Large intestine (tissue), 3 donors: ENCODE data around the gene COL20A1. TPM values are rescaled to one million over a fixed set of nuclear protein-coding genes. Genes with fewer than 3 reads are reported as not detected.

Experiments
- DNase-seq, 2 donors: peaks; one replicate each; pipeline versions ENCODE4 v3.0.0 to v3.0.0-alpha.2; 2013
- H3K27ac ChIP-seq: one replicate; pipeline ENCODE4 v1.5.1; 2013; ENCODE audit warnings: low read length
- H3K27me3 ChIP-seq: 2 replicates; pipeline ENCODE4 v1.6.1; 2013; ENCODE audit warnings: low read length; ENCODE audit not compliant: control insufficient read depth, insufficient read depth
- H3K36me3 ChIP-seq: 2 replicates; pipeline ENCODE4 v1.6.1; 2013; ENCODE audit warnings: low read length; ENCODE audit not compliant: control insufficient read depth, insufficient read depth
- H3K4me1 ChIP-seq: one replicate; pipeline ENCODE4 v1.6.1; 2013; ENCODE audit warnings: low read length; ENCODE audit not compliant: control insufficient read depth, insufficient read depth
- H3K4me3 ChIP-seq: one replicate; pipeline ENCODE4 v1.5.1; 2013; ENCODE audit warnings: low read length
- H3K9me3 ChIP-seq: one replicate; pipeline ENCODE4 v1.6.1; 2013; ENCODE audit warnings: mild to moderate bottlenecking, low read depth, low read length, moderate library complexity; ENCODE audit not compliant: control insufficient read depth
- WGBS: methylation state at CpG from one replicate; pipeline ENCODE4 v1.1.5; 2013; ENCODE audit warnings: low lambda C conversion rate; ENCODE audit not compliant: insufficient coverage; 5-methylcytosine and 5-hydroxymethylcytosine counted together
- polyA plus RNA-seq: library from polyadenylated mRNA; unstranded; fragments of 120-200 nt; gene quantifications from one replicate; pipeline ENCODE4 v1.2.1, GENCODE V29; 2013

COL20A1 gene
- polyA plus RNA-seq, 1 donor, result 7.2 TPM

GRCh38 chr20:63292292-63292701 is 689 bp upstream of the COL20A1 start:
- peaks cover 2% of the 10 kb centered on the region for H3K9me3 ChIP-seq
- peaks cover 37% of the 10 kb centered on the region for H3K27me3 ChIP-seq
- H3K4me3 ChIP-seq, result no peak overlapping the region
- peaks cover 17% of the 10 kb centered on the region for H3K36me3 ChIP-seq
- no peak overlapping the region for H3K27ac ChIP-seq
- no peaks in the 10 kb centered on the region for H3K4me1 ChIP-seq
- no peak for DNase-seq
- no CpG with 5 or more reads among the region's 16 CpGs for WGBS

GRCh38 chr20:63293456-63293855 is 470 bp downstream of the COL20A1 start:
- no peak for DNase-seq
- WGBS, result no CpG with 5 or more reads among the region's 11 CpGs
- Histone ChIP-seq H3K36me3 (peaks cover 9% of the 10 kb centered on the region), H3K9me3 (peaks cover 2% of the 10 kb centered on the region), H3K4me3 (no peak overlapping the region), H3K4me1 (no peaks in the 10 kb centered on the region), H3K27ac (no peak overlapping the region), H3K27me3 (peaks cover 40% of the 10 kb centered on the region)

DNA sequence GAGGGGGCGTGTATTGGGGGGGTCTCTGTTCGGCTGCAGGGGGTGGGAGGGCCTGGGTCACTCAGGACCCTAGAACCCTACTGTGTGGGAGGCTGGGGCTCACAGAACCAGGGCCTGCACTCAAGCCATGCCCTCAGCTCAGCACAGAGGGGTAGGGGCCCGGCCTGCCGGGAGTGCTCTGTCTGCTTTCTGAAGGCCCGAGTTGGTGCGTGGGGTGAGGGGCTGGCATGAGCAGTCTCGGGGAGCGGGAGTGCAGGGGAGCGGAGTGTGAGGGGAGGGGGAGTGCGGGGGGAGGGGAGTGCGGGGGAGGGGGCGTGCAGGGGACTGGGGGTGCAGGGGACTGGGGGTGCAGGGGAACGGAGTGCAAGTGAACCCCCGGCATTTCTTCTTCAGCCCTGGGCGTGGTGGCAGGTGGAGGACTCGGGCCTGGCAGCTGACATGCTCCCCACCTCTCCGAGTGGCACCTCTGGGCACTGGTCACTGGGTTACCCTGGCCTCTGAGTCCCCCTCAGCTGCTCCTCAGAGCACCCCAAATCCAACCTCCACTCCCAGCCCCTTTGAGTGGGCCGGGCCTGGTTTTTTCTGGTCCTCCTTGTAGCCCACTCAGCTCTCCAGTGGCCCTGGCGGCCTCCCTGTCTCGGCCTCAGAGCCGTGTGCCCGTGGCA is 1.0 kb downstream of the COL20A1 start:
- Histone ChIP-seq H3K36me3 (peaks cover 3% of the 10 kb centered on the region), H3K4me3 (no peak overlapping the region), H3K9me3 (peaks cover 2% of the 10 kb centered on the region), H3K27ac (no peak overlapping the region), H3K27me3 (peaks cover 43% of the 10 kb centered on the region), H3K4me1 (no peaks in the 10 kb centered on the region)
- WGBS, result no CpG with 5 or more reads among the region's 22 CpGs
- DNase-seq, result no peak

DNA sequence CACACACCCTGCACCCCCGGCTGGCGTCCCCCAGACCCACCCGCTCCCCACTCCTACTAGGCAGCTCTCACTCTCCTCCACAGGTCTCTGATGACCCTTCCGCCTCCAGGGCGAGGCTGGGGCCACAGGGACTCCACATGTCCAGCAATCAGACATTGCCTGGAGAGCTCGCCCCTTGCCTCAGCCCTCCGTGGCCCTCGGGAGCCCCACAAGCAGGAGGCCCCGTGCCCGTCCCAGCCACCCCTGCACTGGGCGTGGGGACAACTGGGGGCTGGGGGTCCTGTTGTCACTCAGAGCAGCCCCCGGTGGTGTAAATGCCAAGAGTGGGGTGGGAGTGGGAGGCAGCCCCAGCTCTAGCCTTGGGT is 1.5 kb downstream of the COL20A1 start:
- Histone ChIP-seq H3K9me3 (peaks cover 2% of the 10 kb centered on the region), H3K36me3 (no peaks in the 10 kb centered on the region), H3K4me3 (no peak overlapping the region), H3K27ac (no peak overlapping the region), H3K27me3 (peaks cover 44% of the 10 kb centered on the region), H3K4me1 (no peaks in the 10 kb centered on the region)
- no CpG with 5 or more reads among the region's 12 CpGs for WGBS
- DNase-seq, result no peak

DNA sequence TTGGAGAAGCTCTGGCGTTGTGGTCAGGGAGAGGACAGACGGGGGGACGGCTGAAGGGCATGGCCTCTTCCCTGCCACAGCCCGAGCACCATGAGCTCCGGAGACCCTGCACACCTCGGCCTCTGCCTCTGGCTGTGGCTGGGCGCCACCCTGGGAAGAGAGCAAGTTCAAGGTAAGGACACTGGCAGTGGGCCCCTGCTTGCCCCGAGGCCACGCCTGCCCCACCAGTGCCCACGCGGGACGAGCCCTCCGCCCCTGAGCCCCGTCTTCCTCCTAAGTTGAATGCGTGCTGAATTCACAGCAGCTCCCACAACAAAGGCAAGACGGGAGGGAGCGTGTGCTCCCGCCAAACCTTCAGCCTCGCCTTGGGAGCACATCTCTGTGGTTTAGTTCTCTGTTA is 2.0 kb downstream of the COL20A1 start:
- no peak overlapping the region for H3K27ac ChIP-seq
- DNase-seq, result no peak
- no peaks in the 10 kb centered on the region for H3K4me1 ChIP-seq
- no peak overlapping the region for H3K4me3 ChIP-seq
- peaks cover 2% of the 10 kb centered on the region for H3K9me3 ChIP-seq
- no peaks in the 10 kb centered on the region for H3K36me3 ChIP-seq
- peaks cover 44% of the 10 kb centered on the region for H3K27me3 ChIP-seq
- no CpG with 5 or more reads among the region's 19 CpGs for WGBS

- no peak for DNase-seq
- Histone ChIP-seq H3K4me3 (no peak overlapping the region), H3K36me3 (no peaks in the 10 kb centered on the region), H3K27ac (no peak overlapping the region), H3K27me3 (peaks cover 44% of the 10 kb centered on the region), H3K4me1 (no peaks in the 10 kb centered on the region), H3K9me3 (peaks cover 2% of the 10 kb centered on the region)
- WGBS, result no CpG with 5 or more reads among the region's 17 CpGs
Observed at GRCh38 chr20:63295422-63295821, 2.4 kb downstream of the COL20A1 start.

DNA sequence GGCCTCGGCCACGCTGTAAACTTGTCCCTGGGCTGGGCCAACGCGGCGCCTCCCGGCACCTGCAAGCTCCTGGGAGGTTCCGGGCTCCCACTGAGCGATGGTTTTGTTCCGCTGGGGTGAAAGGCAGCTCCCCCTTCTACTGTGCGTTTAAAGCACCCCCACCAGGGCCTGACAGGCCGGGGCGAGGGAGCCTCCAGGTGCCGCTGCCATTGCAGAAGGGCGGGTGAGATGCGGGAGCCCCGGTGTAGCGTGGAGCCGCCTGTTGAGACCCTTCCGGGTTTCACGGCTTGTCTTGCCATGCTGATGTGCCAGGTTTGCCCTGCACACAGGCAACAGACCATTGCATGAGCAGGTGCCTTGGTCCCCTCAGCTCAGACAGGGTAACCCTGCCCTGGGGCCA is 2.9 kb downstream of the COL20A1 start:
- Histone ChIP-seq H3K4me1 (no peaks in the 10 kb centered on the region), H3K27me3 (peaks cover 44% of the 10 kb centered on the region), H3K27ac (no peak overlapping the region), H3K4me3 (no peak overlapping the region), H3K9me3 (peaks cover 2% of the 10 kb centered on the region), H3K36me3 (no peaks in the 10 kb centered on the region)
- no CpG with 5 or more reads among the region's 20 CpGs for WGBS
- no peak for DNase-seq

DNA sequence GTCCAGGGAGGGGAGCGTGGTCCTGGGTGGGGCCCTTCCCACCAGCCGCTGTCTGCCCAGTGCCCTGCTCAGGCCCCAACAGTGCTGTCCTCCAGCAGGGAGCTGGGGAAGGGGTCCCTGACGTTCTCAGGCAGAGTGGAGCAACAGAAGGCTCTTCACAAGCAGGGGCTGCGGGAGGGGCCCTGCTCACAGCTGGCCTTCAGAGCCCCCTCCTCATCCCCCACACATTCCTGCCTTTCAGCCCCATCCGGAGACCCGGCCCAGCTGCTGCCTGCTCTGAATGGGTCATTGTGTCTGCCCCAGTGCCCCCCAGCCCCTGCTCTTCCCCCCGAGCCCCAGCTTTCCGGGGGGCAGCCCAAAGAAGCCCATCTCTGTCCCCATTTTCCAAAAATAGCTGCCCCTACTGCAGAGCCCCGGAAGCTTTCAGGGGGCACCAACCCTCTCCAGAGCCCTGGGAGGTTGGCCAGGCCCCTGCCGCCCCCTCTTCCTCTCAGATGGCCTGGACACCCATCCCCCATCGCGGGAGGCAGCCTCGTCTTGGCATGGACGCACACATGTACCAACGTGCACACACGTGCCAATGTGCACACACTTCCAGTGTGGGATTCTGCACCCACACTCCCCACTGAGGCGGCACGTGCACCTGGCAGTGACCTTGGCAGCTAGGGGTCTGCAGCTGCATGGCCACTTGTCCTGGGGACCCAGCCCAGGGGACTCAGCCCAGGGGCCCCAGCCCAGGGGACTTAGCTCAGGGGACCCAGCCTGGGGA is 3.7 kb downstream of the COL20A1 start:
- Histone ChIP-seq H3K9me3 (peaks cover 2% of the 10 kb centered on the region), H3K4me3 (no peak overlapping the region), H3K4me1 (no peaks in the 10 kb centered on the region), H3K36me3 (no peaks in the 10 kb centered on the region), H3K27me3 (peaks cover 44% of the 10 kb centered on the region), H3K27ac (no peak overlapping the region)
- DNase-seq, result no peak
- no CpG with 5 or more reads among the region's 18 CpGs for WGBS

GRCh38 chr20:63297371-63297781 is 4.4 kb downstream of the COL20A1 start:
- no peak overlapping the region for H3K4me3 ChIP-seq
- no peaks in the 10 kb centered on the region for H3K4me1 ChIP-seq
- H3K9me3 ChIP-seq, result peaks cover 2% of the 10 kb centered on the region
- DNase-seq, result no peak
- WGBS, result no CpG with 5 or more reads among the region's 11 CpGs
- H3K27me3 ChIP-seq, result peaks cover 44% of the 10 kb centered on the region
- H3K36me3 ChIP-seq, result no peaks in the 10 kb centered on the region
- H3K27ac ChIP-seq, result no peak overlapping the region

DNA sequence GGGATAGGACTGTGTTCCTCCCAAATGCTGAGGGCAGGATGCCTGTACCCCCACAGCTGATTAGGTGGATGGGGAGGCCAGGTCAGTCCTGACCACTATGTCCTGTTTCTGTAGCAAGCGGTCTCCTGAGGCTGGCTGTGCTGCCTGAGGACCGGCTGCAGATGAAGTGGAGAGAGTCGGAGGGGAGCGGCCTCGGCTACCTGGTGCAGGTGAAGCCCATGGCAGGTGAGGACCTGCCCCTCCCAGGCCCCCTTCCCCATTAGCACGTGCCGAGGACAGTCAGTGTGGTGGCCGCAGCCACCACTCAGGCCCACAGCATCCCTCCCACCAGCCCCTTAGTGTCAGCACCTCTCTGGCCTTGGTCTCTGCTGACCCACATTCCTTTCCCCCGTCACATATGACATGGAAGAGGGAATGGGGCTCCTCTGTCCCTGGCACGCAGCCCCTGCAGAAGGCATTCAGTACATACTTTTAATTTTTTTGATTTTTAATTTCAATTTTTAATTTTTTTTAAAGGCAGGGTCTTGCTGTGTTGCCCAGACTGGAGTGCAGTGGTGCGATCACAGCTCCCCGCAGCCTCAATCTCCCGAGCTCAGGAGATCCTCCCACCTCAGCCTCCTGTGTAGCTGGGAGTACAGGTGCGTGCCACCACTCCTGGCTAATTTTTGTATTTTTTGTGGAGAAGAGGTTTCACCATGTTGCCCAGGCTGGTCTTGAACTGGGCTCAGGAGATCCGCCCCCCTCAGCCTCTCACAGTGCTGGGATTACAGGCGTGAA is 5.0 kb downstream of the COL20A1 start:
- 100% methylated on average over 1 of the region's 16 CpGs for WGBS
- H3K9me3 ChIP-seq, result peaks cover 2% of the 10 kb centered on the region
- no peaks in the 10 kb centered on the region for H3K36me3 ChIP-seq
- H3K4me3 ChIP-seq, result no peak overlapping the region
- no peak for DNase-seq
- H3K4me1 ChIP-seq, result no peaks in the 10 kb centered on the region
- H3K27ac ChIP-seq, result no peak overlapping the region
- H3K27me3 ChIP-seq, result peaks cover 44% of the 10 kb centered on the region
